Hypothalamus (tissue), 51 donors: Measurements from ENCODE around the gene TUBB6.

Experiments used
- DNase-seq, 51 donors: peaks; one replicate each; lab custom pipeline; 2025; lab: John Stamatoyannopoulos, UW

Gene TUBB6

DNA sequence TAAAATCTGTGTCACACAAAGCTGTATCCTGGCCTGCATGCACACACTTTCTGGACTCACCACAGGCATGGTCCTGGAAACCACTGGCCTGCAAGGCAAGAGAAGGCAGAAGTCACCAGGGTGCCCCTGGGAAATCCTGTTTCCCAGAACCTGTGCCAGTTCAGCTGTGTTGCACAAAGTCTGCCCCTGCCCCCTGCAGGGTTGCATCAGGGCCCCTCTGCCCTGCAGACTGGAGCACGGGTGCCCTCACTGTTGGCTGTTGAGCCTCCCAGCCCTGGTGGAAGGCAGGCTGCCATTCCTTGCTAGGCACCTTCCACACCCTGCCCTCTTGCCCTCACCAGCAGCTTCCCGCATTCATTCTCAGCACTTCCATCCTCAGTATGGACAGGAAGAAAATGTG lies 18.0 kb upstream of the TUBB6 start:
- no peak for DNase-seq

DNA sequence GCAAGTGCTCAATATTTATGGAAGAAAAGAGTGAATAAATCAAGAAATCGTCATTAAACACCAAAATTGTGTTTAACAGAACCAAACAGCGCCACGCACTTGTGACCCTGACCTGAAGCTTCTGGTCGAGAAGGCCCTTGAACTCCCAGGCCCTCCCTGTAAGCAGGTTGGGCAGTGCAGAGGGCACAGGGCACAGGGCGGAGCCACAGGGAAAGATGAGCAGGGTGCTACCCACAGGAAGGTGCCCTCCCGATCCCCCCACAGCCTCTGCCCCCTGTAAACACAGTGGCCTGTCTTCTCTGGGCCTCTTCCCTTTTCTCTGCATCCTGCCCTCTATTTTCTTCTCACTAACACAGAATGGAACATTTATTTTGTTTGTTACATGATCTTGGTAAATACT lies 16.9 kb upstream of the TUBB6 start:
- no peak for DNase-seq

DNA sequence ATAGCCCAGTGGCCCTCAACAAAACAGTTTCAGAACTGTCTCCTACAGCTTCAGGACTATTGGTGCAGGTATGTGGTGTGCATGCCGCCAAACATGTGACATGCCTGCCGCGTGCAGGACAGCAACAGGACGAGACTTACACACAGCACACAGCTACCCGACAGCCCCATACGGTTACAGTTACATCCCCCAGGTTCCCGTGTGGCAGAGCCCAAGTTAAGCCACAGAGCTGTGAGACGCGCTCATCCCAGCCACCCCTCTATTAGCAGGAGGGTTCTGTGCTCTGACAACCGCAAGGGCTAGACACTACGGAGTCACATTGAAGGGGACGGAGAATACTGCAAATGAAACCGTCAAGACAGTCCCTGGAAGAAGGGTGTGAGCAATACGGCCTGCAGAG lies 16.4 kb upstream of the TUBB6 start:
- DNase-seq, result no peak

DNA sequence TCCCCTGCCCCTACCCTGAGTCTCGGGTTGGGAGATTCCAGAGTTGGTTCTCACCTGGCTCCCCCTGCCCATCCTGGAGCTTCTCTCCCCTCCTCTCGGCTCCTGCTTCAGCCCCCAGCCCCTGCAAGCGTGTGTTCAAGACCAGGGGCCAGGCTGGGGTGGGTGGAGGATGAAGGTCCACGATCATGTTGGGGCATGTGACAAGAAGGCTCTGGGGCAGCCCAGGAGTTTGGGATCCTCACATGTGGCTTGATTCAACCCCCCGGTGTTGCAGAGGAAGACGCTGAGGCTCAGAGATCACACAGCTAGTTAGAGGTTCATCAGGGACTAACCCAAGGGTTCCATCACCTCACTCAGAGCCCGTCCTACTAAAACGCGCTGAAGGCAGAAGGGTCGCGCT lies 14.2 kb upstream of the TUBB6 start:
- no peak for DNase-seq

DNA sequence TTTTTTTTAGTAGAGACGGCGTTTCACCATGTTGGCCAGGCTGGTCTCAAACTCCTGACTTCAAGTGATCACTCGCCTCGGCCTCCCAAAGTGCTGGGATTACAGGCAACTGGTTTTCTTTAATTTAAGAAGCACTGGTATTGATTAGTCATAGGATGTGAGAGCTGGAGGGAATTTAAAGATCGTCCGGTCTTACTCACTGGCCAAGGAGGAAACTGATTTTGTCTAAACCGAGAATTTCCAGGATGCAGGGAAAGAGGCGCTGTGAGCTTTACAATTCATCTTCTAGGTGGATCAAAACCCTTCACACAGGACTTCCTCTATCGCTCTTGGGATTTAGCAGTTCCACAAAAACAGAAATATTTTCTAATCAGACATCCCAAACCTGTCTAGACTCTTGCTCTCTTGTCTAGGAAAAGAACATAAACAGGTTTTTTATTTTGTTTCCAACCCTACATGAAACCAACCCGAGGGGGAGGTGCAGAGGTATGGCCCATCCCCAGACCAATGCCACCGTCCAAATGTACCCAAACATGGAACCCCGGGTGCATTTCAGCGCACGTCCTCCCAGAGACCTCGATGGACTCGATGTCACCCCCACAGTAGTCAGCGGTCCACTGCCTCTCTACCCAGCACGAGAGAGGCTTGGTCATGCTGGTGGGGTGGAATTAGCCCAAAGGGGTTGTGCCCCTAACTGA lies 12.5 kb upstream of the TUBB6 start:
- DNase-seq, result no peak

DNA sequence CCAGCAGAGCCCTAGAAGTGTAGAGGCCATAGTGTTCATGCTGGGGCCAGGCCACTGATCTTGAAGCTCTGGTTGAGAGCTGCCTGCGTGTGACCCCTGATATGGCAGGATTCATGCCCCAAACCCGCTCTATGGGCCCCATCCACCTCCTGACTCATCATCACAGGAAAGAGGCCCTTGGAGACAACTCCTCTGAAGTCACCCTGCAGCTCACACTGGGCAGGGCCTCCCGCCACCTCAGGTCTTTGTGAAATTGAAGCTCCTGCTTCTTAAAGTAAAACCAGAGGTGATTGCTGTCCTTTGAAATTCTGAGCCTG lies 12.0 kb upstream of the TUBB6 start:
- no peak for DNase-seq

DNA sequence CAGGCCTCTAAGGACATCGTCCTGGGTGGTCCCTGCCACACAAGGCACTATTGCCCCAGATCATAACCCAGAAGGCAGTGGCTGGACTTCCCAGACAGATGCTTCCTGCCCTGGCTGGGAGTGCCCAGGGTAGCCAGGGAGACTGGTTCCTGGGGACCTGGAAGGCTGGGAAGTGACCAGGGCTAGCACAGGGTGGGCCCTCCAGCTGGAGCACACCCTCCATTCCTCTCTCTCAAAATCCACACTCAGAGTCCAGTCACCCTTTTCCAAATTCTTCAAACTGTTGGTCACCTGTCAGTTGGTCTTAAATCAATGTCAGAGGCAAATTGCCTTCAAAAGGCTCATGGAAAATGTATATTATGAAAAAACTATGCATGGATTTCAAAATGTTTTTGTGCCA lies 11.6 kb upstream of the TUBB6 start:
- DNase-seq, result no peak

DNA sequence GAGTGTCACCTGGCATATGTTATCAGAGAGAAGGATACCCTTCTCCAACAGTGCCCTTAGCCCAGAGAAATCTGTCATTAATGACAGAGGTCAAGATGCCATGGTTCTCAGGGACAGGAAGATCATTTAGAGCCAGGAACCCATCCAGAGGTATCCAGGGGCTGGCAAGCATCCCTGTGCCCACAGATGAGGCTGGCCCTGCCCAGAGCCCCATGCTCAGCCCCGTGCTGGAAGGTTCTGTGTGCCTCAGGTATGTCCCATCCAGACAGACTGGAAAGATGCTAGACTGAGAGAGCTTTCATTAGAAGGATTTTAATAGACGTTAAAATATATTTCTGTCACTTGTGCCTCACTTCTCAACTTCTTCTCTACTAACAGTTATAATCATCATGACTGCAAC lies 8.2 kb upstream of the TUBB6 start:
- DNase-seq, result no peak

DNA sequence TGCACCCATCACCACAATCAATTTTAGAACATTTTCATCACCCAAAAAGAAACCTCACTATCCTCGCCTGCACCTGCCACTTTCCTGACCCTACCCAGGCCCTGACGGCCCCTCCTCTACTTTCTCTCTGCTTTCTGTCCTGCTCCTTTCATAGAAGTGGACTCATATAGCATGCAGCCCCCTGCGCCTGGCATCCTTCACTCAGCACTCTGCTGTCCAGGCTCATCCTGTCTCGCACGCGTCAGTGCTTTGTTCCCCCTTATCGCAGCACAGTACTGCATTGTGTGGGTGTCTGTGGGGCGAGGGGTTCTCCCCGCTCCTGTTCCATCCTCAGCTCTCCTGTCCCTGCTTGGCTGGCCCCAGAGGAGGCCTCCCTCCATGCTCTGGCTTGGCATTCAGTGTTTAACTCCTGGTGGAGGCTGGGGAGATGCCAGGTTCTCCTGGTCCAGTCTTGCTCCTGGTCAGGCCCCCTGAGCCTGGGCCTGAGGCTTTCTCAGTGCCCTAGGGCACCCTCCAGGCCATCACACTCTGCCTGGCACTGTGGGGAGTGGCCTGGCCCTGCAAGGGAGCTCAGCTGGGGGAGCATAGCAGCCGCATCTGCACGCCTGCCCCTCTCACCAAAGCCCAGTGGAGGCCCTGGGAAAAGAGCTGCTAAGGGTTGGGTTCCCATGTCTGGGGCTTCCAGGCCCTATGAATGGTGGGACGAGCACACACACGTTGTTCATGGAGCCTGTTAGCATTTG lies 6.6 kb upstream of the TUBB6 start:
- DNase-seq, result no peak

DNA sequence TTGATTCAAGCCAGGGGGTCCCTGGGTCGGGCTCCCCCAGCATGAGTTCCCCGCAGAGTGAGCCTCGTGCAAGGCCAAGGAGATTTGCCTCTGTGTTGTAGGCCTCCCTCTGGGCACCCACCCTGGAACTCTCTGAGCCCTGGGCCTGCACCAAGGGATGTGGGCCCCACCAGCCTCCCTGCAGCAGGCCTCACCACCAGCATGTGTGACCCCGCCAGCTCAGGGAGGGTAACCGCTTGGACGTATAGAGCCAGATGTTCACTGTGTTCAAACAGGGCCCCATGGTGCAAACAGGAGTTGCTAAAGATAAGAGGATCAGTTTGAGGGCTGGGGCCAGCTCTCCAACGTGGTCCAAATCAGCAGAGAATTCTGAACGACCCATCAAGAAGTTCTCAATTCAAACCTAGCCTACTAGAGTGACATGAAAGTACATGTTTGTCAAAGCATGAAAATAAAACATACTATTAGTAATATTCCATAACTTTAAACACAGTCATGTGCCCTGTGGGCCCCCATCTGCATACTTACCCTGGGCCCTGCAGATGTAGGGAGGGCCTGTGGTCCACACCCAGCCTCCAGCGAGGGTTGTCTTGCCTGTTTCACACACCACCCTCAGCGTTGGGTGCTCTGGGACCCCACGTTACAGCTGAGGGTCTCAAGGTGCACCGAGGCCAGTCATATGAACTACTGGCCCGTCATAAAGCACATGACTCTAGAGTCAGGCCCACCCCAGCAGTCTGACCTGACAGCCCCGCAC lies 5.5 kb upstream of the TUBB6 start:
- no peak for DNase-seq

DNA sequence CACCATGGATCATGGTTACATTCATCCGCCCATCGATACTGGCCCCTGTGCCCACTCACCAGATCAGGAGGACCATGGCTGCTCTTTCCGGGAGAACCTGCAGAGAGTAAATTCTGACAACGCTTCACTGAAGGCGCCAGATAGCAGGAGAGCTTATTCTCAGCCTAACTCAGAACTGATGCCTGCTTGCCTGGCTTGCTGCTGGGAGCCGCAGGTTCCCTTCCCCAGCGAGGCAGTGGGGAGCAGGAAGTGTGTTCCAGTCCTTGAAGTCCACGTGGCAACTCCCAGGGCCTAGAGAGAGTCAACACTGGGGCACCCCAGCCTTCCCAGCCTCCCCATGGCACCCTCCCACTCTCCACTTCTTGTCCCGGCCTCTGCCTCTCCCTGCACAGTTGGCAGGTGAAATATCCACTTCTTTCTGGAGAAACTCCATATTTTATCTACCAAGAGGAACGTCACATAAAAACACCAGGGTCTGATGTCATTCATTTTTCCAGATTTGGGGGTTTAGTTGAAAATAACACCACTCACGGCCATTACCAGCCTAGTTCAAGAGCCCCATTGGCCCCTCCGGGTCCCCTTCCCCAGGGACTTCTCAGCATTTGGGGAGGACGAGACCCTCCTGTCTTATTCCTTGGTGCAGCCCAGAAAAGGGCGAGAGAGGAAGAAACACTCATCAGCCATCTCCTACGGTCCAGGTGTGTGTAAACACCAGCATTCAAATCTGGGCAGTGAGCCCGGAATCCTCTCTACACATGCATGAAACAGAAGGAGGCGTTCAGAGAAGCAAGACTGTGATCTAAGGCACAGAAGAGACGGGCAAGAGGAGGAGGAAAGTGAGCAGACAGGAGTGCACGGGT lies 3.5 kb upstream of the TUBB6 start:
- peak in 1 of 51 donors; percentile 14 for DNase-seq

DNA sequence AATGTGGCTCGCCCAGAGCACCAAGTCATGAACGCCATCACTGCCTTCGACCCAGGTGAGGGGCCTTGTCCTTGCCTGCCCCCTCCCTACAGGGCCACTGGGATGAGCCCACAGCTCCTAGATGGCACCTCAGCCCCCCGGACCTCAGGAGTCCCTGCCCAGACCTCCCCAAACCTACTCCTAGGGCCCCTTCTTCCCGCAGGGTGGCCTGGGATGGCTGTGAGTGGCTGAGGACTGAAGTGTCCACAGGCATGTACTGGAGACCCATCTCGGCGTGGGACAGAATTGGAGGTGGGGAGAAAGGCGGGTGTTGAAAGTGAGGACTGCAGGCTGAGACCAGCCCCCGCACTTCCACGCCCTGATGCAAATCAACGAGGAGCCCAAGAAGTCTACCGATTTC lies 2.8 kb upstream of the TUBB6 start:
- DNase-seq, result no peak

DNA sequence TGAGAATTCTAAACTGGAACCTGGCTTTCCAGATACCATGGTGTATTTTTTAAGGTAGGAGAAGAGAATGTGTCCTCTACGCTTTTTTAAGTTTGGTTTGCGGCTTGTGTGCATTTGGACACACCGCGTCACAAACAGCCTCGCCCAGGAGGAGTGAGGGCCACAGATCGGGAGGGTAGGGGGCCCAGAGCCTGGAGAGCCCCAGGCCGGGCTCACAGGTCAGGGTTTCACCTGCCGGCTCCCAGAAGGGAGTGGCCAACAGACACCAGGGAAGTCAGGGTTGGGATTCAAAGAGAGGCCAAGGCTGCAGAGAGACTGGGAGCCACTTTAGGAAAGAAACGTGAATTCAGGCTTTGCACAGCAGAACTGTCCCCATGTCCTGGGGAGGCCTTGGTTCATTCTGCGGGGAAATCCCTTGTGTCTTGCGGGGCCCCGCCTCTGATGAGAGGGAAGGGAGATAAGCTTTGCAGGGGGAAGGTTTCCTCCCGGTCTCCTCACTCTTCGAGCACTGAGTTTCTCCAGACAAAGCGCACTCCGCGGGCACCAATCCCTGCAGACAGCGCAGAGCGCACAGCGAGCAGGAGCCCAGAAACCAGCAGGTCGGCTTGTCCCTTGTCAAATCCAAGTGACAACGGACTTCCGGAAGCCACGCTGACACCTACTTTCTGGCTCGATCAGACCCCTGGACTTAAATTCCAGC lies 2.0 kb upstream of the TUBB6 start:
- no peak for DNase-seq

DNA sequence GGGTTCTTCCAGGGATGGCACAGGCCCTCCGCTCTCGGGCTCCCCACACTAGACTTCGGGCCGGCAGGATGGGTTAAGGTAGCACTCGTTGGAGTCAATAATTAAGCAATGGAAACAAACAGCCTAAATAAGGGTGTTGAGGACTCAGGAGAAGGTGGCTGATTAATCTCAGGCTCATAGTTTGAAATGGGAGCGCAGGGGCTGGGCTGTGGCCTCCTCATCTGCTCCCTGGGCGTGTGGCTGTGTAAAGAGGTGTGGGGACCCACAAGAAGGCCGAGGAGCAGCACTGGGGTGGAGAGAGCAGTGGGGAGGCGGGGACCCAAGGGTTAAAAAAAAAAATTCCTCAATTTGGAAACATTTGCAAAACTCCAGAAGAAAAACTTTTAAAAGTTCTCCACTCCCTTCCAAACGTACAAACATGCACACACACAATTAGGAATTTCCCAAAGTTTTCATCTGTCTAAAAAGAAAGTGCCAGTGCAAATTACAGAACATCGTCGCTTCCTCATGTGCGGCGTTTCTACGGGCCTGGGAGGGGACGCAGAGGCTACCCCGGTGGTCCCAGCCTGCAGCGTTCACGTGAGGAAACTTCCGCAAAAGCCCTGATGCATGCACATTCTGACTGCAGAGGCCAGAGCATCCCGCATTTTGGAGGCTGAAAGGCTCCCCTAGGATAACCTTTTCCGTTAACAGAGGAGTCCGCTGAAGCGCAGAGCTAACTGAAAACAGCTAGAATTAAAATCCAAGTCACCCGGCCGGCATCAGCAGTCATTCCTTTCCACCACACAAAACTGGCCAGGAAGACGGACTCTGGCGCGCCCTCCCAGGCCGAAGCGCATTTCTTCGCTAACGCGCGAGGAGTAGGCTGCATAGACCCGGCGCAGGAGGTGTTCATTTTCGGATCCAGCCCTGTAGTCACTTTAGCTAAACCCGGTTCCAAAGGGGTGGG lies 1.0 kb upstream of the TUBB6 start:
- peak in 1 of 51 donors; percentile 17 for DNase-seq

DNA sequence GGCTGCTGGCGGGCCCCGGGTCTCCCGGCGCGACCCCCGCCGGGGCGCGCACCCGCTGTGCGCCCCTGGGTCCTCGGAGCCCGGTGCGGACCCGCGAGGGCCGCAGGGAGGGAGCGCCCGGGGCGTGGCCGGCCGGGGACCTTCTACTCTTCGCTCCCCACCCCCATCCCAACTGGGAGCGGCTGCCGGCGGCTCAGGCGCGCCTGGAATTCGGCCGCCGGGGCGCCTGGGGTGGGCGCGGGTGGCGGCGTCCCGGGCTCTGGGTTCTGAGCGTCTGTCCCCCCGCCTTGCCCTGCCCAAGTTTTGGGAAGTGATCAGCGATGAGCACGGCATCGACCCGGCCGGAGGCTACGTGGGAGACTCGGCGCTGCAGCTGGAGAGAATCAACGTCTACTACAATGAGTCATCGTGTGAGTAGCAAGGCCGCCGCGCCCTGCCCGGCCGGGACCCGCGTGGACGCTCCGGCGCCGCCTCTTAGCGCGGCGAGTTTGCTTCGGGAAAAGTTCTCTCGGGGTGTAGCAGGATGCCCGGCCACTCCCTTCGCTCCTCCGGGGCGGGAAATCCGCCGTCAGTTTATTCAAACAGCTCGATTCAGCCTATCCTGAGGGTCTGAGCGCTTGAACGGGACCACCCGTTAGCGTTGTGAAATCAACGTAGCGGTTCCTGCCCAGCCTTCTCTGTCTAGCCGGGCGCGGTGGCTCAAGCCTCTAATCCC lies 502 bp downstream of the TUBB6 start:
- peak in 10 of 51 donors; percentile 6 to 50 (median 24) for DNase-seq

DNA sequence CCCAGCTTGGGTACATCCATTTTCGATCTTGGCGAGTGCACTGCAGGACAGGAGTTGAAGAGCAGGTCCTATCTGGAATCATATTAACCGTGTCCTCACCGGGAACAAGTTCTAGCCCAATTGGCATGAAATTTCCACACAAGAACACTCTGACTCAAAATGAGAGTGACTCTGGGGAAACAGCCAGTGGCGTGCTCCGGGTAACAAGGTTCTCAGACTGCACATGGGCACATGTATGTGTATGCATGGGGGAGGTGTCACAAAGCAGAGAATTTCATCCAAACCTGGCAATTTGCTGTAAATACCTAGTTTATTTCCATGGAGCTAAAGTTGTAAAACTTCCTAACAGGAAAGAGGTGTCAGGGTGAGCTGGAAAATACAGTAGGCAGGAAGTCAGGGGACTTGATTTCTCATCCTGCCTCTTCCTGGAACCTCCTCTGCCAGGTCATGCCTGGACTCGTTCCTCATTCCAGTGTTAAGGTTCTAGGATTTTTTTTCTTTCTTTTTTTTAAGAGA lies 1.7 kb downstream of the TUBB6 start:
- DNase-seq, result no peak

DNA sequence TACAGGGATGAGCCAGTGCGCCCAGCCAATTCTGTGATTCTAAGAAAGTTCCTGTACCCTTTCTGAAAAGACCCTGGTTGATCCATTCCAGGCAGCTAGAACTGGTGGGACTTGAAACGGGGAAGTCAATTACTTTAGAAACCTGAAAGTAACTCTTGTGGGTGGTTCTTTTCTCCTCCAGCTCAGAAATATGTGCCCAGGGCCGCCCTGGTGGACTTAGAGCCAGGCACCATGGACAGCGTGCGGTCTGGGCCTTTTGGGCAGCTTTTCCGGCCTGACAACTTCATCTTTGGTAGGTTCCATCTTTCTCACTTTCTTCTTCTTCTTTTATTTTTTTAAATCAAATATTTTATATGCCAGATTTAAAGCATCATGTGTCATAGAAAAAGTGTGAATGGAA lies 2.7 kb downstream of the TUBB6 start:
- DNase-seq, result no peak

DNA sequence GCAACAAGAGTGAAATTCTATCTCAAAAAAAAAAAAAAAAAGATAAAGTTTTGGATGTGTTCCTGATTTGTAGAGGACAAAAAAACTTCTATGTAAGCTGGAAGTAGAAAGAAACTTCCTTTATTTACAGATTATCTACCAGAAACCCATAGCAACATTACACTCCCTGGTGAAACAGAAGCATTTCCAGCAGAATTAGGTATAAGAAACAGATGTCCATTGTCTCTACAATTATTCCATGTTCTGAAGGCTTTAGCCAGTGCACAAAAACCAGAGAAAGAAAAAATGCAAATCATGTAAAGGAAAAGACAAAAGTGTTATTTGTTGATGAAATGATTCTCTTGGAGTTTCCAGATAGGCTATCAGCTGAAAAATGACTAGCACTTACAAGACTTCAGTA lies 4.9 kb downstream of the TUBB6 start:
- DNase-seq, result no peak
